Measurements from ENCODE around the gene LSM3.

LSM3 gene

DNA sequence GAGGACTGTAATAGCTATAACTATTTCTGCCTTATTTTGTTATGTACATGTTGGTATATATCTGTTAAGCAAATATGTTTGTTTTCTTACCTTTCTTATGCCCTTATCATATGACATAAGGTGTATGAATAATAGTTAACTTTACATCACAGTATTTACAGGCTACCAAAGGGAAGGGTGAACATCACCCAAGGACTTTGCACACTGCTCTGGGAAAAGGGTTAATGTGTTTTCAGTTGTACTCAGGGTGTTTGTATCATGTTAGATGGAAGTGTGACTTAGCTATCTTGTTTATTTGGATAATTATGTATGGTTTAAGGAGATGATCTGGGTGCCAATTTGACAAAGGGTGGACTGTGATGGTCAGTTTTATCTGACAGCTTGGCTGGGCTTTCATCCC is 60.3 kb downstream of the LSM3 start:
- no peak for DNase-seq (ENCODE audit: low read depth)
- no peak overlapping the region for H3K4me3 ChIP-seq (ENCODE audit: control insufficient read depth, low read depth, low read length)
- TF ChIP-seq, protein P1, sequence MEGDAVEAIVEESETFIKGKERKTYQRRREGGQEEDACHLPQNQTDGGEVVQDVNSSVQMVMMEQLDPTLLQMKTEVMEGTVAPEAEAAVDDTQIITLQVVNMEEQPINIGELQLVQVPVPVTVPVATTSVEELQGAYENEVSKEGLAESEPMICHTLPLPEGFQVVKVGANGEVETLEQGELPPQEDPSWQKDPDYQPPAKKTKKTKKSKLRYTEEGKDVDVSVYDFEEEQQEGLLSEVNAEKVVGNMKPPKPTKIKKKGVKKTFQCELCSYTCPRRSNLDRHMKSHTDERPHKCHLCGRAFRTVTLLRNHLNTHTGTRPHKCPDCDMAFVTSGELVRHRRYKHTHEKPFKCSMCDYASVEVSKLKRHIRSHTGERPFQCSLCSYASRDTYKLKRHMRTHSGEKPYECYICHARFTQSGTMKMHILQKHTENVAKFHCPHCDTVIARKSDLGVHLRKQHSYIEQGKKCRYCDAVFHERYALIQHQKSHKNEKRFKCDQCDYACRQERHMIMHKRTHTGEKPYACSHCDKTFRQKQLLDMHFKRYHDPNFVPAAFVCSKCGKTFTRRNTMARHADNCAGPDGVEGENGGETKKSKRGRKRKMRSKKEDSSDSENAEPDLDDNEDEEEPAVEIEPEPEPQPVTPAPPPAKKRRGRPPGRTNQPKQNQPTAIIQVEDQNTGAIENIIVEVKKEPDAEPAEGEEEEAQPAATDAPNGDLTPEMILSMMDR (IDR thresholded peaks at IDR 0.05; ENCODE audit: control insufficient read depth, insufficient read depth, low read depth, low read length, missing control alignments): no peak

DNA sequence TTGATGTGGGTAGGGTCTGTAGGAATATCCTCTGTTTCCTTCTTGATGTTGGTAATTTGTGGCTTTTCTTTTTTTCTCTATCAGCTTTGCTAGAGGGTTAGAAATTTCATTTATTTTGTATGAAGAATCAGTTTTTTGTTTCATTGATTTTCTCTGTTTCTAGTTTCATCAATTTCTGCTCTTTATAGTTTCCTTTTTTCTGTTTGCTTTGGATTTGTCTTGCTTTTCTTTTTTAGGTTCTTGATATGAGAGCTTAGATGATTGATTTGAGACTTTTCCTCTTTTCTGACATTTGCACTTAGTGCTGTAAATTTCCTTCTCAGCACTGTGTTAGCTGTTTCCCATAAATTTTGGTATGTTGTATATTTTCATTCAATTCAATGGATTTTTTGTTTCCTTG is 61.3 kb downstream of the LSM3 start:
- TF ChIP-seq, protein P1 (IDR thresholded peaks at IDR 0.05; ENCODE audit: control insufficient read depth, insufficient read depth, low read depth, low read length, missing control alignments): no peak
- no peak for DNase-seq (ENCODE audit: low read depth)
- no peak overlapping the region for H3K4me3 ChIP-seq (ENCODE audit: control insufficient read depth, low read depth, low read length)

DNA sequence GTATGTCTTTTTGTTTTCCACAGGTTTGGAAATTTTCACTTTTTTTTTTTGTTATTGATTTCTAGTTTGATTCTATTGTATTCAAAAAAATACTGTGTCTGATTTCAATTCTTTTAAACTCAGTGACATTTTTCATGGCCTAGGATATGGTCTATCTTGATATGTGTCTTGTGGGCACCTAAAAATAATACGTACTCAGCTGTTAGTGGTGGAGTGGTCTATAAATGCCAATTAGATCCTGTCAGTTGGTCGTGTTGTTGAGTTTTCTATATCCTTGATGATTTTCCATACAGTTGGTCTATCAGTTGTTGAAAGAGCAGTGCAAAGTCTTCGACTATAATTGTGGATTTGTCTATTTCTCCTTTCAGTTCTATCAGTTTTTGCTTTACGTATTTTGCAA is 61.7 kb downstream of the LSM3 start:
- H3K4me3 ChIP-seq (ENCODE audit: control insufficient read depth, low read depth, low read length): no peak overlapping the region
- TF ChIP-seq, protein P1 (IDR thresholded peaks at IDR 0.05; ENCODE audit: control insufficient read depth, insufficient read depth, low read depth, low read length, missing control alignments): no peak
- no peak for DNase-seq (ENCODE audit: low read depth)

DNA sequence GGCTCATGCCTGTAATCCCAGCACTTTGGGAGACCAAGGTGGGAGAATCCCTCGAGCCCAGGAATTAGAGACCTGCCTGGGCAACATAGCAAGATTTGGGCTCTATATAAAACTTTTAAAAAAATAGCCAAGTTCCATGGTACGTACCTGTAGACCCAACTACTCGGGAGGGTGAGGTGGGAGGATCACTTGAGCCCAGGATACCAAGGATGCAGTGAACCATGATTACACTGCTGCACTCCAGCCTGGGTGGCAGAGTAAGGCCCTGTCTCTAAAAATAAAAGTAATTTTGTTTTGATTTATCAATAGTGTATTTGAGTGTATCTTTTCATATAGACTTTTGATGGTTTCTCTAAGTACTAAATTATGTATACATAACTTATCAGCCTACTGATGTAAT is 63.1 kb downstream of the LSM3 start:
- no peak for DNase-seq (ENCODE audit: low read depth)
- no peak overlapping the region for H3K4me3 ChIP-seq (ENCODE audit: control insufficient read depth, low read depth, low read length)
- TF ChIP-seq, protein P1 (IDR thresholded peaks at IDR 0.05; ENCODE audit: control insufficient read depth, insufficient read depth, low read depth, low read length, missing control alignments): no peak

DNA sequence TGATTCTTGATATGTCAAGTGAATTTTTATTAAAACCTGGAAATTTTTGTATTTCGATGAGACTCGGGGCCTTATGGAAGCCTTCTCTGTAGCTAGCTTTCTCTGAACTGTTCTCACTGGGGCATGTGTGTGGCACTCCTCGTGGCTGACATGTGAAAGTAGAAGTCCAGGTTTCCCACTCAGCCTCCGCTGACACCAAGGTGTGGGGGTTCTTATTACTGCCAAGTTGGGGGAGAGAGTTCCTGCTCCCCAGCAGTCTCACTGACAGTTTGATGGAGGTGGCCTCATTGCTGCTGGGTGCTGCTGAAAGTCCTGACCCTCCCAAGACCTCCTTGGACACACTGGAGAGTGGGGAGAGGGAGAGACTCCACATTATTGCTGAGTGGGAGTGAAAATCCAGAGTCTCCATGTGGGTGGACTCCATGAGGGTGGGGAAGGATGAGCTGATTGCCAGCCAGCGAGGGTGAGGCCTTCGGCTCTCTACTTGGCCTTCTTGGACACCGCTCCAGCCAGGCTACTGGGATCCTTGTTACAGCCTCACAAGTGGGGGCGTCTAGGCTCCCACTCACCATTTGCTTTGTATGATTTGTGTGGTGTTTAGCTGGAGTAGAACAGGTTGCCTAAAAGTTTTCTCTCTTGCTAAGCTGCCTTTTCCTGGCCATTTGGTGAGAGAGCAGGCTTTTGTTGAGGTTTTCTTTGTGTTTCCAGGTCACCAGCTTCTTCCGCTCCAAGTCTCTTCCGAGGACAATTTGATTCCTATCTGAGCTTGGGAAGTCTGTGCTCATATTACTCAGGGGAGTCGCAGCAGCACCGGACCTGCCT is 64.1 kb downstream of the LSM3 start:
- no peak for DNase-seq (ENCODE audit: low read depth)
- H3K4me3 ChIP-seq (ENCODE audit: control insufficient read depth, low read depth, low read length): no peak overlapping the region
- TF ChIP-seq, protein P1 (IDR thresholded peaks at IDR 0.05; ENCODE audit: control insufficient read depth, insufficient read depth, low read depth, low read length, missing control alignments): no peak

DNA sequence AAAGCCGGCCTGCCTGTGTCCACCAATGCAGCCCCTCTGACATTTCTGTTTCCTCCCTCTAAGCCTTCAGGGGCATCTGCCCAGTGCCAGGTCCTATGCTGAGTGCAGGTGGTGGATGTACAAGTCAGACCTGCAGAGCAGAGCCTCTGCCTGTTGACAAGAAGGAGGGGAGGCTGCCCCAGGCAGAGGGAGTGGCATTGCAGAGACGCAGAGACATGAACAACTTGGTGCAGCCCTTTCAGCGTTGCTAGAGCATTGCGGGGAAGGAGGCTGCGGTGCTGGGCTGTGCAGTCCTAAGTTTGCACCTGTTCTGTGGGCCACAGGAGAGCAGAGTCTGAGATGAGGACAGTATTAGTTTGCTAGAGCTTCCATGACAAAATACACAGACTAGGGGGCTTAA is 65.2 kb downstream of the LSM3 start:
- TF ChIP-seq, protein P1 (IDR thresholded peaks at IDR 0.05; ENCODE audit: control insufficient read depth, insufficient read depth, low read depth, low read length, missing control alignments): no peak
- no peak overlapping the region for H3K4me3 ChIP-seq (ENCODE audit: control insufficient read depth, low read depth, low read length)
- no peak for DNase-seq (ENCODE audit: low read depth)

Measured in AG09309 (cell line).